ENCODE data around the gene EBF3. TPM values are rescaled to one million over a fixed set of nuclear protein-coding genes. Genes with fewer than 3 reads are reported as not detected.

The EBF3 gene
- total and polyA plus RNA-seq, 4 donors = 14.3 to 166 (median 116) TPM

DNA sequence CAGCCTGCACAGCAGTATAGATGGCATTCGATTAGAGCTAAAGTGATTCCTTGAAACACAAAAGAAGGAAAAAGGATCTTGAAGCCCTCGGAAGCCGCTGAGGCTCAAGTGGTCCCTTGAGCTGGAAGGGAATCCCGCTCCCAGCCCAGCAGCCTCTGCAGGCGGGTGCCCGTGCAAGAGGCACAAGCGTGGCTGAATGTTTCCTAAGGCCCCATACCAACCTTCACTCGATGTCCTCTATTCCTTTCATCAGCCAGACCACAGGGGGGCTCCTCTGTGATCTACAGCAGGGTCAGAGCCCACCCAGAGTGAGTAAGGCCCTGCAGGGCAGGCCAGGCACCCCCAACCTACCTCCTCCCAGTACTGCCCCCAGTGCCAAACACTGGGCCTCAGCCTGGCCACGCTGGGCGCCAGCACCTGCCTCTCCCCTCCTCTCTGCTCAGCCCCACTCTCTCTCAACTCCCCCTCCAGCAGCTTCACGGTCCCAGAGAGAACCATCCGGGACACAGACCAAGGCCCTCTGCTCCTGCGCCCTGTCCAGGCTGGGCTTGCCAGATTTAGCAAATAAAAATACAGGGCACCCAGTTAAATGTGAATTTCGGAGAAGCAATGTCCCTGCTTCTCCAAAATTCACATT, 30.5 kb downstream of the EBF3 start:
- Histone ChIP-seq H3K27ac (ENCODE audit: low read depth, low read length) (no peak overlapping the region), H3K4me3 (ENCODE audit: low read depth, low read length) (no peak overlapping the region), H3K4me1 (ENCODE audit: control insufficient read depth, insufficient read depth, low read length) (peaks cover 46% of the 10 kb centered on the region), H3K9me3 (ENCODE audit: control insufficient read depth, insufficient read depth, low read length) (no peaks in the 10 kb centered on the region), H3K36me3 (ENCODE audit: control insufficient read depth, insufficient read depth, low read length) (peaks cover 24% of the 10 kb centered on the region), H3K27me3 (ENCODE audit: control insufficient read depth, insufficient read depth, low read length) (no peaks in the 10 kb centered on the region)
- WGBS (ENCODE audit: insufficient coverage) = 72% methylated on average over 14 of the region's 14 CpGs
- DNase-seq (ENCODE audit: low read depth in 4 of 6, low spot score in 6 of 6) = peak in 1 of 6 donors; percentile 59

DNA sequence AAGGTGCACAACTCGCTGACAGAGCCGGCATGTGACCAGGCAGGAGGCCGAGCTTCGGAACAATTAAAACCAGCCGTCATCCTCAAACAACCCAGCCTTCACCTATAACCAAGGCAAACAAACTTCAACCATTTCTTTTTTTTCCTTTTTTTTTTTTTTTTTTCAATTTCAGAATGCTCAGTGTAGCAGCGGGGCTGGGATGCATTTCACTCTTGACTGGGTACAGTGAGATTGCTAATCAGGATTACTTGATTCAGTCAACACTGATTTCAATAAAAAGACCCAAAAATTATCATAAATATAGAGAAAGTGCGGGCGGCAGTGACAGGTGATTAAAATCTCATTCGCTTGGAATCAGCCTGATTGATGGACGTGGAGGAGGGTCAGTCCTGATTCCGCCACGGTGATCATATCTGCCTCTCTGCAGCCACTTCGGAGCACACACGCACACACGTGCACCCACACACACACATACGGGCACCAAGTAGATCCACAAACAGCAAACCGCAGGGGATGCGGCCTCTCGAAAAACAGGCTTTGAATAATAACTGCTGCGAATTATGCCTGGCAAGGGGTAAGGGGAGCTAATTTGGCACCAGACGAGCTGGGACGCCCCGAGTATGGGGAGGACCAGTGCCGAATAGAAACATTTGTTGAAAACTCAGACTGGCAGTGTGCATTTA, 31.2 kb downstream of the EBF3 start:
- peaks cover 24% of the 10 kb centered on the region for H3K36me3 ChIP-seq (ENCODE audit: control insufficient read depth, insufficient read depth, low read length)
- no peak overlapping the region for H3K4me3 ChIP-seq (ENCODE audit: low read depth, low read length)
- H3K27ac ChIP-seq (ENCODE audit: low read depth, low read length) = no peak overlapping the region
- H3K4me1 ChIP-seq (ENCODE audit: control insufficient read depth, insufficient read depth, low read length) = peaks cover 44% of the 10 kb centered on the region
- no peaks in the 10 kb centered on the region for H3K27me3 ChIP-seq (ENCODE audit: control insufficient read depth, insufficient read depth, low read length)
- DNase-seq (ENCODE audit: low read depth in 4 of 6, low spot score in 6 of 6) = peak in 2 of 6 donors; percentile 31 to 63
- 59% methylated on average over 19 of the region's 24 CpGs for WGBS (ENCODE audit: insufficient coverage)
- no peaks in the 10 kb centered on the region for H3K9me3 ChIP-seq (ENCODE audit: control insufficient read depth, insufficient read depth, low read length)

DNA sequence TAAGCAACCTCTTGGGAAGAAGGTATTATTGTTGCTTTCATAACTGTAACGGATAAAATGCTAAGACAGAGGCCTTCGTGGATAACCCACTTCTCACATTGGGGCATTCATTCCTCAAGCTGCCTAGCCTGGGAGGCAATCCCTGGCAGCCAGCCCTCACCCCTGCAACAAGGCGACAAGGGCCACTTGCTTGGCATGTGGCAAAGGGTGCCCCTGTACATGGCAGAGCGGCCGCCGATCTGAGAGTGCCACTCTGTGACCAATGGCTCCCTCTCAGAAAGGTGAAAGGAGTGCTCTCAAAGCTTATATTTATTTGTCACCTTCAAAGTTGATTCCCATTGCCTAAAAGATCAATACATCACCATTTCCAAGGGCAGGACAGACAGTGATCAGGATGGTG, 31.9 kb downstream of the EBF3 start:
- no peaks in the 10 kb centered on the region for H3K9me3 ChIP-seq (ENCODE audit: control insufficient read depth, insufficient read depth, low read length)
- peaks cover 45% of the 10 kb centered on the region for H3K4me1 ChIP-seq (ENCODE audit: control insufficient read depth, insufficient read depth, low read length)
- WGBS (ENCODE audit: insufficient coverage) = 78% methylated on average over 2 of the region's 6 CpGs
- H3K27me3 ChIP-seq (ENCODE audit: control insufficient read depth, insufficient read depth, low read length) = no peaks in the 10 kb centered on the region
- H3K36me3 ChIP-seq (ENCODE audit: control insufficient read depth, insufficient read depth, low read length) = peaks cover 26% of the 10 kb centered on the region
- H3K27ac ChIP-seq (ENCODE audit: low read depth, low read length) = no peak overlapping the region
- DNase-seq (ENCODE audit: low read depth in 4 of 6, low spot score in 6 of 6) = no peak
- no peak overlapping the region for H3K4me3 ChIP-seq (ENCODE audit: low read depth, low read length)

DNA sequence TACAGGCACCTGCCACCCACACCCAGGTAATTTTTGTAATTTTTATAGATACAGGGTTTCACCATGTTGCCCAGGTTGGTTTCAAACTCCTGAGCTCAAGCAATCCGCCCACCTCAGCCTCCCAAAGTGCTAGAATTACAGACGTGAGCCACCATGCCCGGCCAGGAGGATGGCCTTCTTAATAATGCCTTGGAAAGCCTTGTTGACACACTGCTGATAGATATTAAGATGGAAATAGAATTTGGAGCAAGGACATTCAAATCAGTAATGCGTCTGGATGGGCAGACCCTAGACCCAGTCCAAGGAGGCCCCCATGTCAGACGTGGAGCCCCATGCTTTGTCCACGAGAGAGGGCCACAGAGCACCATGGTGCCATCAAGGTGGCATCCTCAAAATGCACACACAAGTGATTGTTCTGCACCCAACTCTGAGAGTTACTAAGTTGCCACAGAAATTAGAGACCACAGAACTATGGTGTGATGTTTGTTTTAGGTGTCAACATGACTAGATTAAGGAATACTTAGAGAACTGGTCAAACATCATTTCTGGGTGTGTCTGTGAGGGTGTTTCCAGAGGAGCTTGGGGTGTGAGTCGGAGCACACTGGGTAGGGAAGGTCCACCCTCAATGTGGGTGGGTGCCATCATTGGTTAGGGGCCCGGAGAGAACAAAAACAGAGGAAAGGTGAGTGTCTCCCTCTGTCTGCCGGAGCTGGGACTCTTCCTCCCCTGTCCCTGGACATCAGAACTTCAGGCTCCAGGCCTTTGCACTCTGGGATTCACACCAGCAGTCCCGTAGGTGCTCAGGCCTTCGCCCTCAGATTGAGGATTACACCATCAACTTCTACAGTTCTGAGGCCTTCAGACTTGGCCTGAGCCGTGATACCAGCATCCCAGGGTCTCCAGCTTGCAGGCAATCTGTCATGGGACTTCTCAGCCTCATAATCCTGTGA, 34.5 kb downstream of the EBF3 start:
- Histone ChIP-seq H3K27ac (ENCODE audit: low read depth, low read length) (no peak overlapping the region), H3K9me3 (ENCODE audit: control insufficient read depth, insufficient read depth, low read length) (no peaks in the 10 kb centered on the region), H3K4me3 (ENCODE audit: low read depth, low read length) (no peak overlapping the region), H3K4me1 (ENCODE audit: control insufficient read depth, insufficient read depth, low read length) (peaks cover 35% of the 10 kb centered on the region), H3K27me3 (ENCODE audit: control insufficient read depth, insufficient read depth, low read length) (no peaks in the 10 kb centered on the region), H3K36me3 (ENCODE audit: control insufficient read depth, insufficient read depth, low read length) (peaks cover 21% of the 10 kb centered on the region)
- DNase-seq (ENCODE audit: low read depth in 4 of 6, low spot score in 6 of 6) = no peak
- WGBS (ENCODE audit: insufficient coverage) = 74% methylated on average over 9 of the region's 12 CpGs

GRCh38 chr10:129927351-129928120, 36.5 kb downstream of the EBF3 start:
- Histone ChIP-seq H3K27me3 (ENCODE audit: control insufficient read depth, insufficient read depth, low read length) (no peaks in the 10 kb centered on the region), H3K4me3 (ENCODE audit: low read depth, low read length) (no peak overlapping the region), H3K9me3 (ENCODE audit: control insufficient read depth, insufficient read depth, low read length) (no peaks in the 10 kb centered on the region), H3K36me3 (ENCODE audit: control insufficient read depth, insufficient read depth, low read length) (peaks cover 16% of the 10 kb centered on the region), H3K4me1 (ENCODE audit: control insufficient read depth, insufficient read depth, low read length) (peaks cover 18% of the 10 kb centered on the region), H3K27ac (ENCODE audit: low read depth, low read length) (no peak overlapping the region)
- WGBS (ENCODE audit: insufficient coverage) = 70% methylated on average over 16 of the region's 16 CpGs
- no peak for DNase-seq (ENCODE audit: low read depth in 4 of 6, low spot score in 6 of 6)

DNA sequence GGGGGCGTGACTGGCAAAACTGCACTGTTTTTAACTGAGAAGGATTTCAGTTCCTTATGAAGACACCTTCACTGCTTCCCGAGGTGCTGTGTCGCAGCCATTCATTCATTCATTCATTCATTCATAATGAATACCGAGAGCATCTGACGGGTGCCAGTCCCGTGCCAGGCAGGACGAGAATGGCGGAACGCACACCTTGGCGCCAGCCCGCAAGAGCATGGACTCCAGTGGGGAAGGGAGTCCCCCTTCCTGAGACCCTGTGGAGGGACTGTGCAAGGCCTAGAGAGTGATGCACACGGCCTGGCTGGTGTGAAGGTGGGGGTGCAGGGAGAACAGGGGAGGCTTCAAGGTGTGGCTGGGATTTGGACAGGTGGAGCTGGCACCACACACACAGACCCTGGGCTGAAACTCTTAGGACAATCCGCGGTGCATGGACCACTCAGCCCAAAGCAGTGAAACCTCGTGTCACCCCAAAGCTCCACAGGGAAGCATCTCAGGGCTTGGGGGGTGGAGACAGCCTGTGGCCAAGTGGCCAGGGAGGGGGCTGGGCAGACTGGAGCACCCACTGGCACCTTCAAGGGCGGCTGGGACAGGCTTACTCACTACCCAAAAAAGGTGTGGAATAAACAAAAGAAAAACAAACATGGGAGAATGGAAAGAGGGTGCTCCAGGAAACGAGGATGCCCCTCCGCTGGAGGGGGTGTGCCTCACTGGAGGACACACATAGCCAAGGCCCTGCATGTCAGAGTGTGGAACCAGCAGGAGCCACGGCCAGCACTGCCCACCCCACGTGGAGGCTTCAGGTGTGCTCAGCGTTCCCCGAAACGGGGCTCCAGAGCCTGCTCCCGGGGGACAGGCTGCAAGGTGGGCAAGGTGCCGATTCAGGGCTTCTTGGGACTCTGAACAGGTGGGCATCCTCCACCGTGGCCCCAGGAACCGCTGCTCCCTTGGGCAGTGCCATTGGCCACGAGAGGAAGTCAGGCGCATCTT, 37.7 kb downstream of the EBF3 start:
- WGBS (ENCODE audit: insufficient coverage) = 70% methylated on average over 28 of the region's 29 CpGs
- no peak for DNase-seq (ENCODE audit: low read depth in 4 of 6, low spot score in 6 of 6)
- Histone ChIP-seq H3K27me3 (ENCODE audit: control insufficient read depth, insufficient read depth, low read length) (no peaks in the 10 kb centered on the region), H3K36me3 (ENCODE audit: control insufficient read depth, insufficient read depth, low read length) (peaks cover 18% of the 10 kb centered on the region), H3K4me1 (ENCODE audit: control insufficient read depth, insufficient read depth, low read length) (peaks cover 25% of the 10 kb centered on the region), H3K27ac (ENCODE audit: low read depth, low read length) (no peak overlapping the region), H3K4me3 (ENCODE audit: low read depth, low read length) (no peak overlapping the region), H3K9me3 (ENCODE audit: control insufficient read depth, insufficient read depth, low read length) (no peaks in the 10 kb centered on the region)

DNA sequence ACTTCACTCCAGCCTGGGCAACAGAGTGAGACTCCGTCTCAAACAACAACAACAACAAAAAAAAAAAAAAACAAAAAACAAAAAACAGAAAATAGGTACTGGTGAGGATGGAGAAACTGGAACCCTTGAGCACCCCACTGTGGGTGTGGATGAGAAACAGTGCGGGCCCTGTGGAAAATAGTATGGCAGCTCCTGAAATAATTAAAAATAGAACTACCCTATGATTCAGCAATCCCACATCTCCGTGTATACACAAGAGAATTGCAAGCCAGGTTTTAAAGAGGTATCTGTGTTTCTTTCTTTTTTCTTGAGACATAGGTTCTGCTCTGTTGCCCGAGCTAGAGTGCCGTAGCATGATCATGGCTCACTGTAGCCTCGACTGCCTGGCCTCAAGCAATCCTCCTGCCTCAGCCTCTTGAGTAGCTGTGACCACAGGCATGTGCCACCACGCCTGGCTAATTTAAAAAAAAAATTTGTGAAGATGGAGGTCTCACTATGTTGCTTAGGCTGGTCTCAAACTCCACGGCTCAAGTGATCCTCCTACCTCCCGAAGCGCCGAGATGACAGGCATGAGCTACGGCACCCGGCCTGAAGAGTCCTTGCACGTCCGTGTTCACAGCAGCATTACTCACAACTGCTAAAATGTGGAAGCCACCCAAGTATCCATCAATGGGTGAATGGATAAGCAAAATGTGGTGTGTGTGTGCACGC, 39.5 kb downstream of the EBF3 start:
- no peak for DNase-seq (ENCODE audit: low read depth in 4 of 6, low spot score in 6 of 6)
- peaks cover 23% of the 10 kb centered on the region for H3K36me3 ChIP-seq (ENCODE audit: control insufficient read depth, insufficient read depth, low read length)
- 85% methylated on average over 10 of the region's 16 CpGs for WGBS (ENCODE audit: insufficient coverage)
- no peak overlapping the region for H3K4me3 ChIP-seq (ENCODE audit: low read depth, low read length)
- no peaks in the 10 kb centered on the region for H3K27me3 ChIP-seq (ENCODE audit: control insufficient read depth, insufficient read depth, low read length)
- H3K9me3 ChIP-seq (ENCODE audit: control insufficient read depth, insufficient read depth, low read length) = no peaks in the 10 kb centered on the region
- no peak overlapping the region for H3K27ac ChIP-seq (ENCODE audit: low read depth, low read length)
- peaks cover 30% of the 10 kb centered on the region for H3K4me1 ChIP-seq (ENCODE audit: control insufficient read depth, insufficient read depth, low read length)

DNA sequence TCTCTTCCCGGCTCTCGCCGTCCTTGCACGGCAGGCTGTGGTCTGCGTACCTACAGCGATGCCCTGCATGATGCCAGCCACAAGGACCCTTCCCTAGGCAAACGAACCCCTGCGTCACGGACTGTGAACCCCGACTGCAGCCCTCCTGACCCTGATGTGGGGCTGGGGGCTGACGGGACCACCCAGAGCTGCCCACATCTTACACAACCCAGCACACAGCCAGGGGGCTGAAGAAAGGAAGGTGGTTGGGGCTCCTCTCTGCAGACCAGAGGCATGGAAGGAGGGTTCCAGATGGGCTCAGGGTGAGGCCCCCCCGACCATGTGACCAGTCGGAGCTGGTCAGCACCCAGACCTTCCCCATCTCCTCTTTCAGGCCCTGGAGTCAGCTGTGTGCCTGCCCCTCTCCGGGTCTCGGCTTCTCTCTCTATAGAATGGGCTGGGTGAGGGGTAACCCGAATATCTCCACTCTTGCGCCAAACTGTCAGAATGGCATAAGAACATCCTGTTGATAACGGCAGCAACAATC, 41.4 kb downstream of the EBF3 start:
- H3K4me1 ChIP-seq (ENCODE audit: control insufficient read depth, insufficient read depth, low read length) = peaks cover 34% of the 10 kb centered on the region
- peaks cover 26% of the 10 kb centered on the region for H3K36me3 ChIP-seq (ENCODE audit: control insufficient read depth, insufficient read depth, low read length)
- WGBS (ENCODE audit: insufficient coverage) = 77% methylated on average over 10 of the region's 18 CpGs
- DNase-seq (ENCODE audit: low read depth in 4 of 6, low spot score in 6 of 6) = no peak
- no peaks in the 10 kb centered on the region for H3K9me3 ChIP-seq (ENCODE audit: control insufficient read depth, insufficient read depth, low read length)
- no peaks in the 10 kb centered on the region for H3K27me3 ChIP-seq (ENCODE audit: control insufficient read depth, insufficient read depth, low read length)
- no peak overlapping the region for H3K27ac ChIP-seq (ENCODE audit: low read depth, low read length)
- H3K4me3 ChIP-seq (ENCODE audit: low read depth, low read length) = no peak overlapping the region
